ENCODE measurements around the gene FLT3.

GRCh38 chr13:28013482-28013881, 86.9 kb downstream of the FLT3 start:
- TF ChIP-seq CTCF (IDR thresholded peaks at IDR 0.05) (no peak), ZC3H11A (IDR thresholded peaks at IDR 0.05) (no peak), NR3C1 (IDR thresholded peaks at IDR 0.05) (no peak)

Measured in A549 (cell line).